GM21390 (cell line): ENCODE measurements around the gene ICAM2.
"Not testable (repeated sequence)": the region's sequence is repeated elsewhere in the genome, so short reads cannot be mapped to it uniquely, and the experiment has no call there.

Experiments
- ATAC-seq: cut with Tn5 transposase; IDR thresholded peaks from one replicate; pipeline ENCODE4 v1.9.1; 2021; ENCODE audit not compliant: unreplicated experiment

ICAM2 gene

GRCh38 chr17:63998050-63998720 is 22.2 kb downstream of the ICAM2 start, which contains the start of gene PRR29:
Gene PRR29 (plus strand): TSS chr17:63998351. CDS start chr17:63998365, 14 bp downstream.
- no peak for ATAC-seq

- no peak for ATAC-seq
These were observed 22.9 kb downstream of the ICAM2 start for GRCh38 chr17:63997341-63998048.

DNA sequence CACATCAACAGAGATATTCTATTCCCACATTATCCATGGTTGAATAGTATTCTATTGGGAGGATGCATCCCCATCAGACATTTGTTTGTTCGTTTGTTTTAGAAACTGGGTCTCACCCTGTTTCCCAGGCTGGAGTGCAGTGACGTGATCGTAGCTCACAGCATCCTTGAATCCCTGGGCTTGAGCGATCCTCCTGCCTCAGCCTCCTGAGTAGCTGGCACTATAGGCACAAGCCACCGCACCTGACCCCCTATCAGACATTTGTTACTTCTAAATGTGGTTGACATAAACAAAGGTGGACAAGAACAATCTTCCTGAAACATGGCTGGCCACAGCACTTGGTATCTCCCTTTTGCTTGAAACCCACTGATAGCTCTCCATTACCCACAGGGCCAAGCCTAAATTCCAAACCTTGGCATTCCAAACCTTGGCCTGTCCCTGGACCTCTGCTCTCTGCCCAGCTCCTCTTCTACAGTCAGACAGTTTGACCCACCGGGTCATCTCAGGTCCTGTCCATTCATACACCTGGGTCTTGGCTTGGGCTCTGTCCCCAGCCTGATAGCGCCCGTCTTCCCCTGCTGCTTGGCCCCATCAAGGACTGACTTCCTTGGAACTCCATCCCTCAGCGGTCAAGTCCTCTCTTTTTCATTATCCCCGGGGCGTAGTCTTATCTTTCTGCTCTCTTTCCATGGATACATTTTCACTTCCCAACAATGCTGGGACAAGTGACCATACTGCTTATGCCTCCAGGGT is 23.8 kb downstream of the ICAM2 start:
- no peak for ATAC-seq

- no peak for ATAC-seq
These were observed 24.8 kb downstream of the ICAM2 start for GRCh38 chr17:63995626-63996025.

GRCh38 chr17:63993368-63993985 is 27.0 kb downstream of the ICAM2 start:
- ATAC-seq, result no peak

DNA sequence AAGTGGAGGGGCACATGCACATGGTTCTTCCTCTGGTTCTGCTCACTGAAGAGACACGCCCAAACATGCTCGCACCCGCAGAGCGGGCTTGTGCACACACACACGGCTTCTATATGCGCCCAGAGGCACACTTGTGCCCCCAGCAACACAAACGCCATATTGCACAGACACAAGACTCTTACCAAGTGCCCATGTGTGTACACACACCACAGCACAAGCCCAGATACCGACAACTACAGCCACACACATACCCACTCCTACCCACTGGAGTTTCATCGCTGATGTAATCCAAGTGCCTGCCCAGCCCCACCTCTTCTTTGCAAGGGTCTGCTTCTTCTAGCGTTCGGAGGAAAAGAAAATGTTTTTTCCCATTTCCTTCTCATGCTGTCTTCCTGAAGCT is 28.8 kb downstream of the ICAM2 start:
- no peak for ATAC-seq

DNA sequence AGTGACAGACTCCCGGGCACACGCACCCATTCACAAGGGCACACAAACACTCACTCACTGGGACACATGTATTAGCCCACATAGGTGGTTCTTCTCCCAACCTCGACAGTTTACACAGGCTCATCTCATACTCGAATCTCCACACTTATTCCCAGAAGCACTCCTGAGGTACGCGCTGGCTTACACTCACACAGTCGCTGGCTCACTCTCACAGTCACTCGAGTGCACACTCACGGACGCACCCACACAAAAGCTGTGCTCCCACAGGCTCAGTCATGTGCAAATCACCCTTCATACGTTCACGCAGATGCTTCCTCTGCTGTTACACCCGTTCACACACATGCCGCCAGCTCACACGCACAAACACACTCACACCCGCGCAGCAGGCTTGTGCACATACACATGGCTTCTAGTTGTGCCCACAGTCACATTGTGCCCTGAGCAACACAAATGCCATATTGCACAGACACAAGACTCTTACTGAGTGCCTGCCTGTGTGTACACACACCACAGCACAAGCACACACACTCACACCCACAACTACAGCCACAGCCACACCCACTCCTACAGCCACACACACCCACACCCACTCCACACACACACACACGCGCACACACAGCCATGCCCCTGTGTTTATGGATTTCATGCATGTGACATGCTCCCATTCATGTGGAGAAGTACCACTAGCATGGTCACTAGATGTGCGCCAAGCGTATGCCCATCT is 30.6 kb downstream of the ICAM2 start:
- ATAC-seq, result no peak

- ATAC-seq, result no peak
These were observed 31.5 kb downstream of the ICAM2 start for GRCh38 chr17:63988741-63989621.

DNA sequence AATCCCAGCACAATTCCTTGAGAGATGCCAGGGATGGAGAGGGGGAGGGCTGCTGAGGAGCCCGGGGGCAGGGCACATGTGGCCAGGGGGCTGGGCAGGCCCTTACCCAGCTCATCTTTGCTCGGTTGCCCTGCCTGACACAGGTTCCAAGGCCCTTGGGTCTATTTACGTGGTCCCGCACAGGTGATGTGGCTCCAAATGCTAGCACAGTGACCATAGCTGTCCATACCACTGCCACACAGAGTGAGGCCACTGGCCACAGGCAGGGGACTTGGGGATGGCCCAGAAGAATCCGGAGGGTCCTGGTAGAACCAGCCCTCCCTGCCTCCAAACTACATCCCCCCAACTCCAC is 32.3 kb downstream of the ICAM2 start:
- no peak for ATAC-seq

DNA sequence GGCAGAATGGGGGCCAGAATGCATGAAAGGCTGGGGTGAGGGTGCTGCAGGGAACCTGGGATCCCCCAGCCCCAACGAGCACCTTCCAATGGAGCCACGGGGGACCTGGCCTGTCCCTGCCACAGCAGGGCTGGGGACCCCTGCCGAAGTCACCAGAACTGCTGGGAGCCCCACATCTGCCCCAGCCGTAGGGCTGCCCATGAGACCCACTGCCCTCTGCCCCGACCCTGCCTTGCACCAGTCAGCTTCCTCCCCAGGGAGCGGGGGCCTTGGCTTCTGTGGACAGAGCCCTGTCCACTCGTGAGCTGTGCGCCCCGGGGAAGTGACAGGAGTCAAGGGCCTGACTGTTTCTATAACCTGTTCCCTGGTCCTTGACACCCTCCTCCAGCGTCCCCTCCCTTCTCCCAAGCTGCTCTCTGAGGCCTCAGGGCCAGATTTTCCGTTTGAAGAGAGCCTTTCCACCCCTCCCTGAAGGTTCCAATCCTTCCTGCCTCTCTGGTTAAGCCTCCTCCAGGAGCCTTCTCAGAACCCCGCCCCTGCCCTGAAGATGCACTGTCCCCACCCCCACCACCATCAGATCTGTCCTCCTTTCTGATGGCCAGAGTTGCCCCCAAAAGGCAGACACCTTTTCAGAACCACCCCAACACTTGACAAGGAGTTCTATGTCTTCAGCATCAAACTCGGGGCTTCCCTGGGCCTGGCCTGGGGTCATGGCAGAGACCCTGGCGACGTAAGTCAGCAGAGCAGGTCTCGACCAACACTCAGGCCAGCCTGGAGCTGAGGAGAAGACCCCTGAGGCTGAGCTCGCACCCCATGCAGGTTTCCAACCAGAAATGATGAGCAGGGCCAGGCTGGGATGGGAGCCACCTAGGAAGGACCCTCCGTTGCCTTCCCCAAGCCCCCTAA is 33.0 kb downstream of the ICAM2 start:
- no peak for ATAC-seq

GRCh38 chr17:63986821-63987220 is 33.6 kb downstream of the ICAM2 start:
- ATAC-seq, result no peak

- no peak for ATAC-seq
These were observed 34.9 kb downstream of the ICAM2 start for GRCh38 chr17:63985387-63986140.

DNA sequence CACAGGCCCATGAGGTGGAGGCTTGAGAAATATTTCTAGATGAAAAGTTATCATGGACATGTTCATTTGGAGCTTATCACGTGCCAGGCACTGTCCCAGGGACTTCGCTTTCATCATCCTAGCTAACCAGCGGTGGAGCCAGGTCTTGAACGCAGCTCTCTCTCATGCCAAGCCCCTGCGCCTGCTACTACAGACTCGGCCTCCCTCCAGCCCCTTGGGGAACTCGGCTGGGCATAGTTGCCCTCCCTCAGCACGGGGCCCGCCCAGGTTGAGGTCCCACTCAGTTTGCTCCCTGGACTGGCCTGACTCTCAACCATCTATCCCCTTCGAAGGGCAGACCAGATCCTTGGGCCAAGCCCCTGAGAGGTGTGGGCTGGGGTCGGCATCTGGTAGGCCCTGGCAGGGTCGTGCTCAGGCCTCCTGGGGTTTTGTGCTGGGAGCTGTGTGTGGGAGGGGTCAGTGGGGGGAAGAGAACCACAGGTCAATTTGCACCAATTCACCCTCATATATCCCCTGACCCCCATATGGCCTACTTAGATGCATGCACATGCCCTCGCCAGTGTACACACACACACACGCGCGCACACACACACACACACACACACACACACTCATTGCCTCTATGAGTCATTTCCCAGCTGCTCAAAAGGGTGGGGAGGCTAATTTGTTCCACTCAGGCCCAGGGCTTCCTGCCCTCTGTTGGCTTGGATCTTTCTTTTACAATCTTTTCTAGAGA is 35.6 kb downstream of the ICAM2 start:
- ATAC-seq, result no peak

GRCh38 chr17:63984236-63984635 is 36.2 kb downstream of the ICAM2 start:
- ATAC-seq, result no peak

- no peak for ATAC-seq
These were observed 37.1 kb downstream of the ICAM2 start for GRCh38 chr17:63983320-63983719.

DNA sequence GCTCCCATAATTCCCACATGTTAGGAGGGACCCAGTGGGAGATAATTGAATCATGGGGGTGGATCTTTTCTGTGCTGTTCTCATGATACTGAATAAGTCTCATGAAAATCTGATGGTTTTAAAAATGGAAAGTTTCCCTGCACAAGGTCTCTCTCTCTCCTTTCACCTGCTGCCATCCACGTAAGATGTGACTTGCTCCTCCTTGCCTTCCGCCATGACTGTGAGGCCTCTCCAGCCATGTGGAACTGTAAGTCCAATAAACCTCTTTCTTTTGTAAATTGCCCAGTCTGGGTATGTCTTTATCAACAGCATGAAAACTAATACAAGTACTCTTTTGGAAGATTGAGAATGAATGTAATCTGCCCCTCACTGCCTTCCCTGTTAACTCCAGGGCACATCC is 37.8 kb downstream of the ICAM2 start:
- not testable (repeated sequence) for ATAC-seq
